Breast epithelium (tissue), 3 donors: ENCODE measurements around the gene PTGES2.

Experiments used
- POLR2A ChIP-seq: fragments of 450-650 bp; IDR thresholded peaks from one replicate; pipeline ENCODE4 v1.6.1; 2016; ENCODE audit warnings: antibody characterized with exemption, mild to moderate bottlenecking, moderate library complexity
- TF ChIP-seq, protein P1 (sequence below), 3 donors: fragments of 450-650 bp; IDR thresholded peaks; one replicate each; pipeline ENCODE4 v1.5.1; 2016 to 2017; ENCODE audit warnings: antibody characterized with exemption in 3 of 3, mild to moderate bottlenecking in 3 of 3, moderate library complexity in 3 of 3

- TF ChIP-seq, protein P1, sequence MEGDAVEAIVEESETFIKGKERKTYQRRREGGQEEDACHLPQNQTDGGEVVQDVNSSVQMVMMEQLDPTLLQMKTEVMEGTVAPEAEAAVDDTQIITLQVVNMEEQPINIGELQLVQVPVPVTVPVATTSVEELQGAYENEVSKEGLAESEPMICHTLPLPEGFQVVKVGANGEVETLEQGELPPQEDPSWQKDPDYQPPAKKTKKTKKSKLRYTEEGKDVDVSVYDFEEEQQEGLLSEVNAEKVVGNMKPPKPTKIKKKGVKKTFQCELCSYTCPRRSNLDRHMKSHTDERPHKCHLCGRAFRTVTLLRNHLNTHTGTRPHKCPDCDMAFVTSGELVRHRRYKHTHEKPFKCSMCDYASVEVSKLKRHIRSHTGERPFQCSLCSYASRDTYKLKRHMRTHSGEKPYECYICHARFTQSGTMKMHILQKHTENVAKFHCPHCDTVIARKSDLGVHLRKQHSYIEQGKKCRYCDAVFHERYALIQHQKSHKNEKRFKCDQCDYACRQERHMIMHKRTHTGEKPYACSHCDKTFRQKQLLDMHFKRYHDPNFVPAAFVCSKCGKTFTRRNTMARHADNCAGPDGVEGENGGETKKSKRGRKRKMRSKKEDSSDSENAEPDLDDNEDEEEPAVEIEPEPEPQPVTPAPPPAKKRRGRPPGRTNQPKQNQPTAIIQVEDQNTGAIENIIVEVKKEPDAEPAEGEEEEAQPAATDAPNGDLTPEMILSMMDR (IDR thresholded peaks at IDR 0.05), result no peak
- TF ChIP-seq POLR2A, result no peak
Observed at GRCh38 chr9:128136816-128137793, 9.6 kb upstream of the PTGES2 start.
